Nephron (organoid): ENCODE data around the gene FCGR1A.
"Not testable (repeated sequence)": the region's sequence is repeated elsewhere in the genome, so short reads cannot be mapped to it uniquely, and the experiment has no call there.

ENCODE experiments used
- H3K27ac Mint-ChIP-seq, 3 experiments: 2 replicates each; pipeline ENCODE4 v1.8.0; 2020; ENCODE audit warnings: mixed read lengths in 3 of 3, mild to moderate bottlenecking in 2 of 3, moderate library complexity in 1 of 3
- H3K27me3 Mint-ChIP-seq: 2 replicates; pipeline ENCODE4 v1.8.0; 2021; ENCODE audit warnings: low read depth, mild to moderate bottlenecking, moderate library complexity, mixed read lengths
- H3K36me3 Mint-ChIP-seq: 2 replicates; pipeline ENCODE4 v1.8.0; 2020; ENCODE audit warnings: low read depth, mixed read lengths
- H3K4me1 Mint-ChIP-seq: 2 replicates; pipeline ENCODE4 v1.8.0; 2020; ENCODE audit warnings: mixed read lengths
- H3K4me3 Mint-ChIP-seq, 3 experiments: 2 replicates each; pipeline ENCODE4 v1.8.0; 2020; ENCODE audit warnings: mild to moderate bottlenecking in 3 of 3, mixed read lengths in 3 of 3, moderate library complexity in 2 of 3
- H3K9me3 Mint-ChIP-seq: 2 replicates; pipeline ENCODE4 v1.8.0; 2020; ENCODE audit warnings: mixed read lengths

FCGR1A gene

GRCh38 chr1:149764087-149764800, 18.2 kb upstream of the FCGR1A start:
- not testable (repeated sequence) for H3K27me3 Mint-ChIP-seq, H3K4me1 Mint-ChIP-seq, H3K36me3 Mint-ChIP-seq, H3K27ac Mint-ChIP-seq, H3K9me3 Mint-ChIP-seq, H3K4me3 Mint-ChIP-seq

DNA sequence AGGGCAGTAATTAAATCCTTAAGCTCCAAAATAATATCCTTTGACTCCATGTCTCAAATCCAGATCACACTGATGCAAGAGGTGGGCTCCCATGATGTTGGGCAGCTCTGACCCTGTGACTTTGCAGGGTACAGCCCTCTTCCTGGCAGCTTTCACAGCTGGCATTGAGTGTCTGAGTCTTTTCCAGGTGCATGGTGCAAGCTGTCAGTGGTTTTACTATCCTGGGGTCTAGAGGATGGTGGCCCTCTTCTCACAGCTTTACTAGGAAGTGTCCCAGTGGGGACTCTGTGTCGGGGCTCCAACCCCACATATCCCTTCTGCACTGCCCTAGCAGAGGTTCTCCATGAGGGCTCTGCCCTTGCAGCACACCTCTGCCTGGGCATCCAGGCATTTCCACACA, 16.3 kb upstream of the FCGR1A start:
- H3K4me3 Mint-ChIP-seq, H3K36me3 Mint-ChIP-seq, H3K27me3 Mint-ChIP-seq, H3K9me3 Mint-ChIP-seq, H3K4me1 Mint-ChIP-seq, H3K27ac Mint-ChIP-seq: not testable (repeated sequence)

DNA sequence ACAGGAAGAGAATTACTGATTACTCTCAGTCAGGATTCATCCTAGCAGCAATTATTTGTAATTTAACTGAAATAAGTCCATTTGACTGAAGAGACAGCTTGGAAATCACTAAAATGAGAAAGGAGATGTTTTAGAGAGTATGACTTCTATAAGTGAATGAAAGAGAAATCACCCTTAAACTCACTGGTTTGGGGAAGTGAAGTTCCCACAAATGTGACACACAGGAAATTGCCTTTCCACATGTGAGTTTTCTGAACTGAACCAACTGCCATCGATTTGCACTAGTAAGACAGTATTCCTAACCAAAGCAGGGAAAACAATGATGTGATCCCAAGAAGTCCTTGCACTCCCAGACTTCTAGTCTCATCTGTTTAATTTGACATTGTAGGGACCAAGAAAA, 13.3 kb upstream of the FCGR1A start:
- H3K9me3 Mint-ChIP-seq, H3K4me3 Mint-ChIP-seq, H3K36me3 Mint-ChIP-seq, H3K4me1 Mint-ChIP-seq, H3K27ac Mint-ChIP-seq, H3K27me3 Mint-ChIP-seq: not testable (repeated sequence)

DNA sequence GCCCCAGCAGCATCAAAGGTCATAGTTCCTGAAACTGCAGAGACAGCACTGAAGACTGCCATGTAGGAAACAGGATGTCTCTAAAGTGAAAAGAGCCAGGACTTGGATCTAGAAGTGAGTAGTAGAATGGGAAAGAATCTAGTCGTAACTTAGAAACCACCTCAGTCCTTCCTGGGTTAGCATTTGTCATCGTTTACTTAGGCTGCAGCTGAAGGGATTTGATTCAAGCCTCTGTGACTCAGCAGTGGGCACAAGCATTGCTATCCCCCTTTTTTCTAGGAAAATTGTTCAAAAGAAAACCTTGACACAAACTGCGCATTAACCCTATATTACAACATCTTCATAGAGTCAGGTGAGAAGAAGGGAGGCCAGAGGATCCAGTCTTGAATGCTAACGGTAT, 11.8 kb upstream of the FCGR1A start:
- not testable (repeated sequence) for H3K4me1 Mint-ChIP-seq, H3K27ac Mint-ChIP-seq, H3K9me3 Mint-ChIP-seq, H3K27me3 Mint-ChIP-seq, H3K4me3 Mint-ChIP-seq, H3K36me3 Mint-ChIP-seq

- not testable (repeated sequence) for H3K27me3 Mint-ChIP-seq
Measured at GRCh38 chr1:149771653-149772425, 10.7 kb upstream of the FCGR1A start.

DNA sequence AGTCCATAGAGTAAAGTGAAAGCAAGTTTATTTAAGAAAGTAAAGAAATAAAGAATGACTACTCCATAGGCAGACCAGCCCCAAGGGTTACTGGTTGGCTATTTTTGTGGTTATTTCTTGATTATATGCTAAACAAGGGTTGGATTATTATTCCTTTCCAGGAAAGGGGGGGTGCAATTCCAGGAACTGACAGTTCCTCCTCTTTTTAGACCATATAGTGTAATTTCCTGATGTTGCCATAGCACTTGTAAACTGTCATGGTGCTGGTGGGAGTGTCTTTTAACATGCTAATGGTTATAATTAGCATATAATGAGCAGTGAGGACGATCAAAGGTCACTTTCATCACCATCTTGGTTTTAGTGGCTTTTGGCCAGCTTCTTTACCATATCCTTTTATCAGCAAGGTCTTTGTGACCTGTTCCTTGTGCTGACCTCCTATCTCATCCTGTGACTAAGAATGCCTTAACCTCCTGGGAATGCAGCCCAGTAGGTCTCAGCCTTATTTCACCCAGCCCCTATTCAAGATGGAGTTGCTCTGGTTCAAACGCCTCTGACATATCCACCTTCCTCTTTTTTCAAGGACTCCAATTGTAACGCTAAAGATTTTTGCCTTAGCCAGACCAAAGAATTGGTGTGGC, 6.9 kb upstream of the FCGR1A start:
- not testable (repeated sequence) for H3K36me3 Mint-ChIP-seq, H3K27ac Mint-ChIP-seq, H3K27me3 Mint-ChIP-seq, H3K4me1 Mint-ChIP-seq, H3K9me3 Mint-ChIP-seq, H3K4me3 Mint-ChIP-seq

More at GRCh38 chr1:149771653-149772425, 10.7 kb upstream of the FCGR1A start:
- not testable (repeated sequence) for H3K27ac Mint-ChIP-seq, H3K4me3 Mint-ChIP-seq, H3K36me3 Mint-ChIP-seq, H3K9me3 Mint-ChIP-seq, H3K4me1 Mint-ChIP-seq

DNA sequence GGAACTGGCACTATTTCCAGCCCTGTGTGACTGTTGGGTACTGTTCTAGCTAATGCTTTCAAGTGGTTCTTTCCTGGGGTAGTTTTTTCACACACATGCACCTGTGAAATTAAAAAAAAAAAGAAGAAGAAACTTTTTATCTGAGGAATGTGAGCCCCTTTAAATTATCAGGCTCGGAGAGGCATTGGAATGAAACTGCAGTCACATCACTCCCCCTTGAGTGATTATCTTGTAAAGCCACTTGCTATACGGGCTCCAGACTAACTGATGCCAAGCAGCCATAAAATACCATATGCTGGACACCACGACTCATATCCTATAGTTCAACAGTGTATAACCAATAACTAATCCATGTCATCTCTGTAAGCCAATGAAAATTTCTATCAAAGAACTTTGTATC, 5.4 kb upstream of the FCGR1A start:
- H3K4me3 Mint-ChIP-seq, H3K27ac Mint-ChIP-seq, H3K4me1 Mint-ChIP-seq, H3K9me3 Mint-ChIP-seq, H3K27me3 Mint-ChIP-seq, H3K36me3 Mint-ChIP-seq: not testable (repeated sequence)

DNA sequence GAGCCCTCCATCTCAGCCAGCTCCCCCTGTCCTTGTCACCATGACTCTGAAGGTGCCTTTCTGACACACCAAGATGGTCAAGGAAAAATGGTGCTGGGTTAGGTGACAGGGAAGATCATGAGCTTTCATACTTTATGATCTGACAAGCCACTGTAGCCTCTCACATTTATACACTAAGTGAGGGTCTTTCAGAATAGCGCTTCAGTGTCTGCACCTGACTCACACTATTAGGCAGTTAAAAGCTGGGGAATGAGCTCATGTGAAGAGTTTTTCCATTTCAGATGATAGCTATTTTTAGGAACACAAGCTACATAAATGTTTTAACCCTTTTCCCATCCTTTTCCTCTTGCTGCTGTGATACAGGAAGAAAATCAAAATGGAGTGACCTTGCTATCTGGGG, 4.2 kb upstream of the FCGR1A start:
- H3K36me3 Mint-ChIP-seq, H3K27ac Mint-ChIP-seq, H3K27me3 Mint-ChIP-seq, H3K4me1 Mint-ChIP-seq, H3K9me3 Mint-ChIP-seq, H3K4me3 Mint-ChIP-seq: not testable (repeated sequence)

DNA sequence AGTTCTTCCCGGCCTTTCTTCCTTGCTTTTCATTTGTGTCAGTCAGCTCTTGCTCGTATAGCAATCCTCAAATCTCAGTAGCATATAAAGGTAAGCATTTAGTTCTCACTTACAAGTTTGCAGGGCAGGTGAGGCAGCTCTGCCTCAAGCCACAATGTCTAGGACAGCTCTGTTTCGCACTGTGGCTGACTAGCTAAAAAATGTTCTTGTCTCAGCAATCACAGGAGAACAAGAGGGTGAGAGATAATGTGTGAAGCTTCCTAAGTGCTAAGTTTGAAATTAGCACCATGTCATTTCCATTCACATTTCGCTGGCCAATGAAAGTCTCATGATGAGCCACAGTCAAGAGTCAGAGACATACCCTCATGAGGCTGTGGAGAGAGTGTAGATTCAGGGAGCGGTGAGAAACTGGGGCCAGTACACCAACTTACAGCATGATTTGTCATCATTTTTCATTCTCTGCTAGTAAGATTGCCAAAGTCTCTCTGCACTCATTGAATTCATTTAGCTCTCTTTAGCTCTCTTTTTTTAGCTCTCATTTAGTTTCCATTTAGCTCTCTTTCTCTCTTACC, 995 bp upstream of the FCGR1A start:
- H3K36me3 Mint-ChIP-seq, H3K4me1 Mint-ChIP-seq, H3K4me3 Mint-ChIP-seq, H3K27ac Mint-ChIP-seq, H3K27me3 Mint-ChIP-seq, H3K9me3 Mint-ChIP-seq: not testable (repeated sequence)

DNA sequence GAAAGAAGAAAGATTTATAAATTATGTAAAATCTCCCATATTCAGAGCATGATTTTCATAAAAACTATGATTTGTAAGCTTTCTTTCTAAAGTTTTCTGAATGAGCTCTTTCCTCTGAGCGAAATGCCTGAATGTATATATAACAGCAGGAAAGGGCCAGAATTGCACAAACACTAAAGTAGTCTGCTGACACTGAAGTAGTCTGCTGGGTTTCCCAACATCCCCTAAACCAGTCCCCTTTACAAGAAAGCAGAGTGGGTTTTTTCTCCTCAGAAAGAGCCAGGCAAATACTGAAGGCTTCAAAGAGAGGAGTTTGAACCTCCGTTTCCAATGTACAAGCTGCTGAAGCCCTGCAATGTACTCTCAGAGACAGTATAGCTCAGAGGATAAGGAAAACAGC, 795 bp downstream of the FCGR1A start:
- not testable (repeated sequence) for H3K9me3 Mint-ChIP-seq, H3K36me3 Mint-ChIP-seq, H3K27me3 Mint-ChIP-seq, H3K4me1 Mint-ChIP-seq, H3K4me3 Mint-ChIP-seq, H3K27ac Mint-ChIP-seq

DNA sequence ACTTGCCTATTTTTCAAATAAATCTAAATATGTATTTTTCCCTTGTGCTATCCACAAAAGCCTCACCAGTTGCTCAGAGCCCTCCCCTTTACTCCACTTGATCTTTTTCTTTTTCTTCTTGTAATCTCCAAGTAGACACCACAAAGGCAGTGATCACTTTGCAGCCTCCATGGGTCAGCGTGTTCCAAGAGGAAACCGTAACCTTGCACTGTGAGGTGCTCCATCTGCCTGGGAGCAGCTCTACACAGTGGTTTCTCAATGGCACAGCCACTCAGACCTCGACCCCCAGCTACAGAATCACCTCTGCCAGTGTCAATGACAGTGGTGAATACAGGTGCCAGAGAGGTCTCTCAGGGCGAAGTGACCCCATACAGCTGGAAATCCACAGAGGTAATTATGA, 1.4 kb downstream of the FCGR1A start:
- H3K27me3 Mint-ChIP-seq, H3K4me1 Mint-ChIP-seq, H3K4me3 Mint-ChIP-seq, H3K27ac Mint-ChIP-seq, H3K36me3 Mint-ChIP-seq, H3K9me3 Mint-ChIP-seq: not testable (repeated sequence)

- not testable (repeated sequence) for H3K27ac Mint-ChIP-seq, H3K4me3 Mint-ChIP-seq, H3K36me3 Mint-ChIP-seq, H3K4me1 Mint-ChIP-seq, H3K9me3 Mint-ChIP-seq, H3K27me3 Mint-ChIP-seq
Measured at GRCh38 chr1:149787688-149788451, 5.4 kb downstream of the FCGR1A start.
